K562 (cell line): ENCODE results near the gene ANKRD33. TPM values are rescaled to one million over a fixed set of nuclear protein-coding genes. Genes with fewer than 3 reads are reported as not detected.

Source experiments
- ATAC-seq: fragments of 200-7000 bp; cut with Tn5 transposase; 3 replicates; pipeline ENCODE4 v1.9.1; 2020; ENCODE audit warnings: moderate library complexity
- BruUV-seq: library from RNA; stranded (reverse); fragments of 400-500 nt; replicated peaks from 2 replicates; lab custom pipeline; 2021; lab: Mats Ljungman, UMichigan
- CTCF ChIA-PET: fragments of 300-600 bp; formaldehyde crosslinking; extraction: SDS; loops from one replicate; lab custom pipeline; 2021; ENCODE audit warnings: low intra/inter-chr PET ratio; lab: Yijun Ruan, JAX
- POLR2A ChIA-PET: fragments of 300-600, 350-650 bp; sonication (Branson Sonifier 250); formaldehyde crosslinking; extraction: SDS; loops from one replicate; lab custom pipeline; 2021; ENCODE audit warnings: antibody characterized with exemption, inconsistent platforms; lab: Yijun Ruan, JAX
- DNase-seq, 4 experiments: peaks; one replicate each; pipeline versions ENCODE4 v3.0.0 to v3.0.0-alpha.2; 2011 to 2018; ENCODE audit warnings: low spot score in 3 of 4, mixed read lengths in 3 of 4; ENCODE audit errors: extremely low read depth in 1 of 4
- FAIRE-seq: peaks from 2 replicates; lab custom pipeline; 2011; peaks lifted over from hg19 to GRCh38; lab: Jason Lieb, UNC
- H2AFZ ChIP-seq: 2 replicates; pipeline ENCODE4 v1.6.0; 2011; ENCODE audit warnings: low read depth, low read length, control low read depth, inconsistent platforms
- H3K27ac ChIP-seq: fragments of 200-600 bp; 3 replicates; pipeline ENCODE4 v1.8.0; 2011; ENCODE audit warnings: low read depth, mild to moderate bottlenecking, control low read depth, inconsistent platforms, low read length, moderate library complexity, mixed read lengths; ENCODE audit errors: extremely low read depth
- H3K27me3 ChIP-seq, 2 experiments: fragments of 300-600 bp in 1 of 2; 2 replicates in 1 of 2; 3 replicates in 1 of 2; pipeline versions ENCODE4 v1.6.0 to v1.8.0; 2011; ENCODE audit warnings: inconsistent platforms in 2 of 2, low read length in 2 of 2, mild to moderate bottlenecking in 1 of 2, mixed read lengths in 1 of 2, moderate library complexity in 1 of 2; ENCODE audit not compliant: control insufficient read depth in 2 of 2, insufficient read depth in 2 of 2
- H3K36me3 ChIP-seq: fragments of 300-600 bp; 3 replicates; pipeline ENCODE4 v1.8.0; 2011; ENCODE audit warnings: mild to moderate bottlenecking, low read length, inconsistent platforms; ENCODE audit not compliant: control insufficient read depth, insufficient read depth
- H3K4me1 ChIP-seq, 2 experiments: fragments of 200-600 bp in 1 of 2; replicated peaks in 1 of 2; 2 replicates in 1 of 2; 3 replicates in 1 of 2; pipeline versions ENCODE4 v1.5.1 to v1.8.0; 2011; ENCODE audit warnings: inconsistent platforms in 2 of 2, low read length in 2 of 2, mild to moderate bottlenecking in 1 of 2, mixed read lengths in 1 of 2, moderate library complexity in 1 of 2; ENCODE audit not compliant: control insufficient read depth in 2 of 2, insufficient read depth in 2 of 2
- H3K4me2 ChIP-seq: 2 replicates; pipeline ENCODE4 v1.6.1; 2011; ENCODE audit warnings: low read length, control low read depth, inconsistent platforms, mixed read lengths; ENCODE audit not compliant: insufficient read depth
- H3K4me3 ChIP-seq: fragments of 200-600 bp; sonication (generic), shearing (Covaris generic); 2 replicates; pipeline ENCODE4 v1.5.1; 2016; ENCODE audit warnings: control low read depth, inconsistent platforms
- H3K79me2 ChIP-seq: fragments of 200-600 bp; 3 replicates; pipeline ENCODE4 v1.8.0; 2011; ENCODE audit warnings: low read length, inconsistent platforms; ENCODE audit not compliant: control insufficient read depth, insufficient read depth
- H3K9ac ChIP-seq, 2 experiments: 2 replicates each; pipeline versions ENCODE4 v1.6.0 to v1.6.1; 2011; ENCODE audit warnings: low read depth in 2 of 2, low read length in 2 of 2, control low read depth in 1 of 2, inconsistent platforms in 1 of 2, mild to moderate bottlenecking in 1 of 2, mixed read lengths in 1 of 2; ENCODE audit not compliant: insufficient read depth in 1 of 2
- H3K9me1 ChIP-seq: one replicate; pipeline ENCODE4 v1.6.0; 2011; ENCODE audit warnings: inconsistent platforms, mild to moderate bottlenecking, low read length, moderate library complexity; ENCODE audit not compliant: control insufficient read depth, insufficient read depth
- H3K9me3 ChIP-seq: replicated peaks from 2 replicates; pipeline ENCODE4 v1.5.1; 2011; ENCODE audit warnings: low read depth, low read length, inconsistent platforms; ENCODE audit not compliant: control insufficient read depth, insufficient read depth
- H4K20me1 ChIP-seq: replicated peaks from 2 replicates; pipeline ENCODE4 v1.6.1; 2011; ENCODE audit warnings: low read length, inconsistent platforms, mixed read lengths; ENCODE audit not compliant: control insufficient read depth, insufficient read depth
- ADNP ChIP-seq: fragments of 200-800 bp; sonication (Bioruptor generic); IDR thresholded peaks from 2 replicates; pipeline ENCODE4 v1.6.1; 2016; ENCODE audit warnings: missing genetic modification characterization, missing compliant biosample characterization
- BCOR ChIP-seq: fragments of 450-650 bp; IDR thresholded peaks from 2 replicates; pipeline ENCODE4 v1.6.1; 2016
- CHAMP1 ChIP-seq: fragments of 450-650 bp; IDR thresholded peaks from 2 replicates; pipeline ENCODE4 v1.6.1; 2016; ENCODE audit warnings: mild to moderate bottlenecking
- CHD7 ChIP-seq: fragments of 200-600 bp; sonication (generic); IDR thresholded peaks from one replicate; pipeline ENCODE4 v1.6.1; 2012; ENCODE audit warnings: mild to moderate bottlenecking, low read depth, low read length, inconsistent platforms
- HDAC2 ChIP-seq: fragments of 450-650 bp; IDR thresholded peaks from 2 replicates; pipeline ENCODE4 v1.6.1; 2016; ENCODE audit warnings: mild to moderate bottlenecking
- KDM1A ChIP-seq, 2 experiments: fragments of 450-650 bp; IDR thresholded peaks; 2 replicates each; pipeline ENCODE4 v1.6.1; 2016; ENCODE audit warnings: mild to moderate bottlenecking in 2 of 2
- RBM25 ChIP-seq: fragments of 200-400 bp; formaldehyde crosslinking; IDR thresholded peaks from 2 replicates; pipeline ENCODE4 v1.6.1; 2018; ENCODE audit warnings: low read length, low read depth, moderate library complexity; ENCODE audit not compliant: severe bottlenecking
- WGBS: fragments of 100-300 bp; shearing (Covaris generic); methylation state at CpG from one replicate; pipeline ENCODE4 v1.1.6; 2016; ENCODE audit warnings: low coverage, mixed read lengths; ENCODE audit not compliant: insufficient coverage; ENCODE audit errors: missing lambda C conversion rate; 5-methylcytosine and 5-hydroxymethylcytosine counted together
- in situ Hi-C: fragments of 300-500 bp; cut with MboI; formaldehyde crosslinking; loops from 4 replicates; pipeline ENCODE4 v1.15.0; 2018; ENCODE audit warnings: inconsistent platforms, mixed read lengths
- intact Hi-C: fragments of 100-400 bp; cut with micrococcal nuclease; formaldehyde crosslinking; loops from 2 replicates; pipeline ENCODE4 v1.14.2; 2022
- polyA plus RNA-seq, 8 experiments: library from polyadenylated mRNA; depleted of rRNA in 4 of 8; stranded (reverse) in 5 of 8; unstranded in 3 of 8; fragments of >200 nt; fragmentation: Nextera tagmentation in 2 of 8; fragmentation: Illumina TruSeq in 1 of 8; extraction: Ambion mirVana in 2 of 8; extraction: Trizol in 1 of 8; gene quantifications; 2 replicates each; pipeline versions ENCODE4 v1.2.1 to v1.2.3, GENCODE V29; 2011 to 2014; ENCODE audit warnings: inconsistent platforms in 1 of 8, missing spikeins in 1 of 8
- total RNA-seq, 7 experiments: library from RNA; depleted of rRNA in 6 of 7; stranded (reverse); fragments of >200 nt in 6 of 7; fragmentation: Illumina TruSeq in 2 of 7; extraction: Trizol in 2 of 7; gene quantifications; 2 replicates each; pipeline versions ENCODE4 v1.2.1 to v1.2.3, GENCODE V29; 2011 to 2021; ENCODE audit warnings: low replicate concordance in 1 of 7

Gene ANKRD33
- total and polyA plus RNA-seq, 9 of the 15 experiments (the other 6 are each of a cell fraction or from before 2014, with no cell fraction given), result 0.04 to 0.11 (median 0.07) TPM; not detected in 4

- no TSS peak for BruUV-seq
- no peak for FAIRE-seq
- CTCF ChIA-PET, result no interaction called here
- ATAC-seq, result no peak
- H3K9ac ChIP-seq, result no peak overlapping the region
- intact Hi-C loops, result no loop called here
- peaks cover 6% of the 10 kb centered on the region; the same call in 1 of the 2 replicates for H4K20me1 ChIP-seq
- POLR2A ChIA-PET, result no interaction called here
- DNase-seq, result no peak
- no peak overlapping the region for H3K4me3 ChIP-seq
- peak; percentile 81 for TF ChIP-seq RBM25
- TF ChIP-seq CHD7, result no peak
- peak; percentile 81 for TF ChIP-seq ADNP (tag)
- TF ChIP-seq KDM1A (IDR thresholded peaks at IDR 0.05), result peak; percentile 43 to 54; a peak in 3 of 4 replicates
- TF ChIP-seq CHAMP1, result no peak
- peak; percentile 21; the same call in 1 of the 2 replicates for TF ChIP-seq HDAC2
- peak; percentile 73 for TF ChIP-seq BCOR
- WGBS, result 23% methylated on average over 3 of the region's 3 CpGs
- H3K9me1 ChIP-seq, result no peaks in the 10 kb centered on the region
- peaks cover 7 to 22% of the 10 kb centered on the region in 2 experiments; a peak in 4 of 5 replicates for H3K4me1 ChIP-seq
- no peaks in the 10 kb centered on the region for H3K9me3 ChIP-seq
- no peaks in the 10 kb centered on the region for H3K79me2 ChIP-seq
- H3K27ac ChIP-seq, result no peak overlapping the region
- H3K4me2 ChIP-seq, result no peak overlapping the region
- no peak overlapping the region for H2AFZ ChIP-seq
- H3K27me3 ChIP-seq, result peaks cover 29 to 55% of the 10 kb centered on the region in 2 experiments
- H3K36me3 ChIP-seq, result no peaks in the 10 kb centered on the region
- in situ Hi-C loops, result loop anchor here (5.0 kb wide), 1 partner anchor 445 kb away; no protein-coding TSS in a partner anchor
These were observed 15.3 kb upstream of the ANKRD33 start for GRCh38 chr12:51872689-51872981.
